H9 (cell line): Measurements from ENCODE around the gene HSP90B1. TPM values are rescaled to one million over a fixed set of nuclear protein-coding genes. Genes with fewer than 3 reads are reported as not detected.
A peak's percentile ranks its signal among the peaks of the same experiment; 100 is the strongest.

Experiments used
- DNase-seq: peaks from one replicate; pipeline ENCODE4 v3.0.0-alpha.2; 2017
- H2AFZ ChIP-seq: one replicate; pipeline ENCODE4 v1.6.1; 2013; ENCODE audit warnings: mild to moderate bottlenecking, low read length, control low read depth, moderate library complexity
- H2AK5ac ChIP-seq: 2 replicates; pipeline ENCODE4 v1.6.1; 2013; ENCODE audit warnings: low read length, control low read depth, mixed read lengths; ENCODE audit not compliant: insufficient read length
- H2BK120ac ChIP-seq: one replicate; pipeline ENCODE4 v1.6.1; 2013; ENCODE audit warnings: low read depth, mild to moderate bottlenecking, low read length, control low read depth, inconsistent platforms; ENCODE audit not compliant: poor library complexity, severe bottlenecking
- H2BK12ac ChIP-seq: 2 replicates; pipeline ENCODE4 v1.6.1; 2013; ENCODE audit warnings: low read length, control low read depth, mixed read lengths, low read depth; ENCODE audit not compliant: insufficient read length
- H2BK15ac ChIP-seq: 2 replicates; pipeline ENCODE4 v1.6.1; 2013; ENCODE audit warnings: low read depth, low read length, control low read depth
- H2BK20ac ChIP-seq: one replicate; pipeline ENCODE4 v1.6.1; 2013; ENCODE audit warnings: low read depth, mild to moderate bottlenecking, low read length, control low read depth, inconsistent platforms; ENCODE audit not compliant: poor library complexity, severe bottlenecking
- H2BK5ac ChIP-seq: 2 replicates; pipeline ENCODE4 v1.6.1; 2013; ENCODE audit warnings: low read length, control low read depth, mixed read lengths; ENCODE audit not compliant: insufficient read length
- H3K14ac ChIP-seq: 2 replicates; pipeline ENCODE4 v1.6.1; 2013; ENCODE audit warnings: low read length, control low read depth; ENCODE audit not compliant: insufficient read depth
- H3K18ac ChIP-seq: 2 replicates; pipeline ENCODE4 v1.6.1; 2013; ENCODE audit warnings: low read depth, mild to moderate bottlenecking, mixed read lengths, low read length, control low read depth; ENCODE audit not compliant: insufficient read length
- H3K23ac ChIP-seq: 2 replicates; pipeline ENCODE4 v1.6.1; 2013; ENCODE audit warnings: low read length, control low read depth, mixed read lengths, low read depth; ENCODE audit not compliant: insufficient read length
- H3K23me2 ChIP-seq: 2 replicates; pipeline ENCODE4 v1.6.1; 2013; ENCODE audit warnings: low read depth, mild to moderate bottlenecking, mixed read lengths, low read length, control low read depth; ENCODE audit not compliant: insufficient read length, poor library complexity, severe bottlenecking
- H3K27ac ChIP-seq: 2 replicates; pipeline ENCODE4 v1.5.1; 2013; ENCODE audit warnings: low read length, control low read depth, mixed read lengths, low read depth; ENCODE audit not compliant: insufficient read length
- H3K27me3 ChIP-seq: 2 replicates; pipeline ENCODE4 v1.6.1; 2013; ENCODE audit warnings: low read length, control low read depth, inconsistent platforms; ENCODE audit not compliant: insufficient read depth
- H3K4ac ChIP-seq: 2 replicates; pipeline ENCODE4 v1.6.1; 2013; ENCODE audit warnings: low read depth, mild to moderate bottlenecking, control low read depth, inconsistent platforms, low read length, moderate library complexity
- H3K4me1 ChIP-seq: 2 replicates; pipeline ENCODE4 v1.6.1; 2013; ENCODE audit warnings: low read length, control low read depth, inconsistent platforms; ENCODE audit not compliant: insufficient read depth
- H3K4me2 ChIP-seq: 2 replicates; pipeline ENCODE4 v1.6.1; 2013; ENCODE audit warnings: low read length, control low read depth, mixed read lengths; ENCODE audit not compliant: insufficient read length, insufficient read depth
- H3K56ac ChIP-seq: 2 replicates; pipeline ENCODE4 v1.6.1; 2013; ENCODE audit warnings: low read depth, mild to moderate bottlenecking, mixed read lengths, low read length, control low read depth; ENCODE audit not compliant: insufficient read length
- H3K79me1 ChIP-seq: 2 replicates; pipeline ENCODE4 v1.6.1; 2013; ENCODE audit warnings: low read depth, mild to moderate bottlenecking, moderate library complexity, low read length, control low read depth, inconsistent platforms; ENCODE audit not compliant: insufficient read depth, poor library complexity, severe bottlenecking
- H3K79me2 ChIP-seq: 2 replicates; pipeline ENCODE4 v1.6.1; 2013; ENCODE audit warnings: low read length, control low read depth, inconsistent platforms; ENCODE audit not compliant: insufficient read depth
- H3K9ac ChIP-seq: 2 replicates; pipeline ENCODE4 v1.6.1; 2013; ENCODE audit warnings: low read length, control low read depth, mixed read lengths; ENCODE audit not compliant: insufficient read length; ENCODE audit errors: extremely low read depth
- H3K9me3 ChIP-seq: one replicate; pipeline ENCODE4 v1.6.1; 2013; ENCODE audit warnings: low read depth, low read length, inconsistent platforms; ENCODE audit not compliant: control insufficient read depth
- H3T11ph ChIP-seq: one replicate; pipeline ENCODE4 v1.6.1; 2013; ENCODE audit warnings: mild to moderate bottlenecking, low read length, control low read depth, inconsistent platforms
- H4K20me1 ChIP-seq: one replicate; pipeline ENCODE4 v1.6.1; 2013; ENCODE audit not compliant: control insufficient read depth, insufficient read length, insufficient read depth
- H4K5ac ChIP-seq: 2 replicates; pipeline ENCODE4 v1.6.1; 2013; ENCODE audit warnings: low read depth, mild to moderate bottlenecking, mixed read lengths, low read length, control low read depth; ENCODE audit not compliant: insufficient read length
- H4K8ac ChIP-seq: replicated peaks from 2 replicates; pipeline ENCODE4 v1.6.1; 2013; ENCODE audit warnings: low read length, control low read depth, mixed read lengths, low read depth; ENCODE audit not compliant: insufficient read length
- H4K91ac ChIP-seq: 2 replicates; pipeline ENCODE4 v1.6.1; 2013; ENCODE audit warnings: low read depth, mild to moderate bottlenecking, moderate library complexity, mixed read lengths, low read length, control low read depth; ENCODE audit not compliant: insufficient read length
- H3K27ac Mint-ChIP-seq, 3 experiments: 2 replicates in 2 of 3; 3 replicates in 1 of 3; pipeline ENCODE4 v1.8.0; 2020 to 2021; ENCODE audit warnings: mixed read lengths in 3 of 3, mild to moderate bottlenecking in 1 of 3, moderate library complexity in 1 of 3
- H3K27me3 Mint-ChIP-seq: 2 replicates; pipeline ENCODE4 v1.8.0; 2021; ENCODE audit warnings: low read depth, mild to moderate bottlenecking, moderate library complexity, mixed read lengths
- H3K36me3 Mint-ChIP-seq, 3 experiments: 2 replicates in 2 of 3; 3 replicates in 1 of 3; pipeline ENCODE4 v1.8.0; 2020 to 2021; ENCODE audit warnings: low read depth in 3 of 3, mixed read lengths in 3 of 3; ENCODE audit not compliant: insufficient read depth in 1 of 3
- H3K4me1 Mint-ChIP-seq, 2 experiments: 2 replicates each; pipeline ENCODE4 v1.8.0; 2020; ENCODE audit warnings: mixed read lengths in 2 of 2
- H3K4me3 Mint-ChIP-seq, 2 experiments: 2 replicates in 1 of 2; 3 replicates in 1 of 2; pipeline ENCODE4 v1.8.0; 2020 to 2021; ENCODE audit warnings: mild to moderate bottlenecking in 2 of 2, mixed read lengths in 2 of 2, moderate library complexity in 1 of 2
- H3K9me3 Mint-ChIP-seq, 2 experiments: 2 replicates in 1 of 2; 3 replicates in 1 of 2; pipeline ENCODE4 v1.8.0; 2020; ENCODE audit warnings: mild to moderate bottlenecking in 2 of 2, mixed read lengths in 2 of 2, moderate library complexity in 1 of 2
- WGBS: extraction: QIAGEN DNeasy Blood & Tissue Kit; methylation state at CpG from one replicate; pipeline ENCODE4 v1.1.7; 2013; ENCODE audit warnings: missing lambda C conversion rate, low lambda C conversion rate, mixed read lengths; ENCODE audit not compliant: insufficient read length; ENCODE audit errors: extremely low coverage; 5-methylcytosine and 5-hydroxymethylcytosine counted together
- total RNA-seq: library from RNA; stranded (reverse); gene quantifications from 2 replicates; pipeline ENCODE4 v1.2.1, GENCODE V29; 2021
- TF ChIP-seq, protein P1 (sequence below): fragments of 200-600 bp; sonication (generic); conservative IDR thresholded peaks from 3 replicates; pipeline ENCODE4 v1.8.0; 2021; ENCODE audit warnings: antibody characterized with exemption, mild to moderate bottlenecking

The HSP90B1 gene
- total RNA-seq, 1 experiment from 2014 or later, result 737 TPM

DNA sequence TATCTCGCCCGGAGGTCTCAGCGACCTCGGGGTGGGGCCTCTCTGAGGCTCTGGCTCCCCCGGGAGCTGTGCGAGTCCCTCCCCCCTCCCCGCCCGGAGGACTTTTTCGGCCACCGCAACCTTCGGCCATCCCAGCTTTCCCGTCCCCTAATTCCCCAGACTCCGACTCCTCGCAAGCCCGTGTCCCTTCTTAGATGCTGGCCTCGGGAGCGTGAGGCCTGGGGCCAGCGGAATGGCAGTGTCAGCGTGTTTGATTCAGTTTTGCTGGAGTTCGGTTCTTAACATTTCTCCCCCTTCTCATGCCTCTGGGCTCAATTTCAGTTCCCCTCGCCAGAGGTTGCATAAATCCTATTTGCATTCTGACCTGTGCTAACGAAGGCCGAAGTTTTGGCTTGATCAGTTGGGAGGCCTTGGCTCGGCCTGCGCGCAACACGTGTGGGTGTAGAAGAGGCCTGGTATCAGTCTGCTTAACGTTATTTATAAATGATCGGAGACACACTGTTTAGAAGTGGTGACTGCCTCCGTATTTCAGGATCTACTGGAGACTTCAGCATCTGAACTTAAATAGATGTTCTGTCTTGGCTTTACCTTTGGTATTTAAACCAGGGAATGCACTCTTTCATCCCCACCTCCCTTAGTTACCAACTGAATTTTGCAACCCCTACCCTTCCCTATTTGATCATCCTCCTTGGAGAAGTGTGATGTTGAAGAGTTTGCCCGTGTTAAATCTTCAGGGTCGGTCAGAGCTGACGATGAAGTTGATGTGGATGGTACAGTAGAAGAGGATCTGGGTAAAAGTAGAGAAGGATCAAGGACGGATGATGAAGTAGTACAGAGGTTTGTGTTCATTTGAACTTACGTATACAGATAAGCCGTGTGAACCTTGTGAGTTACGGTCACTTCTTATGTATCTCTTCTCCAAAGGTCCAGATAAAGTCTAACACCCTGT, 851 bp downstream of the HSP90B1 start:
- H4K20me1 ChIP-seq, result peaks cover 2% of the 10 kb centered on the region

More for the DNA sequence above, 851 bp downstream of the HSP90B1 start:
- H3T11ph ChIP-seq, result no peak overlapping the region
- H3K56ac ChIP-seq, result no peak overlapping the region
- H3K4me2 ChIP-seq, result peak overlapping the region; percentile 86
- peaks cover 15% of the 10 kb centered on the region for H3K23me2 ChIP-seq
- H2BK15ac ChIP-seq, result no peak overlapping the region
- TF ChIP-seq, protein P1, sequence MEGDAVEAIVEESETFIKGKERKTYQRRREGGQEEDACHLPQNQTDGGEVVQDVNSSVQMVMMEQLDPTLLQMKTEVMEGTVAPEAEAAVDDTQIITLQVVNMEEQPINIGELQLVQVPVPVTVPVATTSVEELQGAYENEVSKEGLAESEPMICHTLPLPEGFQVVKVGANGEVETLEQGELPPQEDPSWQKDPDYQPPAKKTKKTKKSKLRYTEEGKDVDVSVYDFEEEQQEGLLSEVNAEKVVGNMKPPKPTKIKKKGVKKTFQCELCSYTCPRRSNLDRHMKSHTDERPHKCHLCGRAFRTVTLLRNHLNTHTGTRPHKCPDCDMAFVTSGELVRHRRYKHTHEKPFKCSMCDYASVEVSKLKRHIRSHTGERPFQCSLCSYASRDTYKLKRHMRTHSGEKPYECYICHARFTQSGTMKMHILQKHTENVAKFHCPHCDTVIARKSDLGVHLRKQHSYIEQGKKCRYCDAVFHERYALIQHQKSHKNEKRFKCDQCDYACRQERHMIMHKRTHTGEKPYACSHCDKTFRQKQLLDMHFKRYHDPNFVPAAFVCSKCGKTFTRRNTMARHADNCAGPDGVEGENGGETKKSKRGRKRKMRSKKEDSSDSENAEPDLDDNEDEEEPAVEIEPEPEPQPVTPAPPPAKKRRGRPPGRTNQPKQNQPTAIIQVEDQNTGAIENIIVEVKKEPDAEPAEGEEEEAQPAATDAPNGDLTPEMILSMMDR, result no peak
- H3K79me2 ChIP-seq, result peaks cover 20% of the 10 kb centered on the region
- H3K27me3 Mint-ChIP-seq, result no peaks in the 10 kb centered on the region
- no peak overlapping the region for H2BK12ac ChIP-seq
- peak; percentile 32 for DNase-seq
- H2AK5ac ChIP-seq, result no peak overlapping the region
- no peak overlapping the region for H4K91ac ChIP-seq
- no peak overlapping the region; the same call in 1 of the 2 replicates for H3K4ac ChIP-seq
- H3K36me3 Mint-ChIP-seq, result peaks cover 43 to 53% (median 46%) of the 10 kb centered on the region in 3 experiments
- H4K5ac ChIP-seq, result no peak overlapping the region
- no peaks in the 10 kb centered on the region for H3K27me3 ChIP-seq
- H2BK120ac ChIP-seq, result no peak overlapping the region
- no peak overlapping the region for H3K27ac ChIP-seq
- H3K4me1 Mint-ChIP-seq, result peaks cover 28 to 30% of the 10 kb centered on the region in 2 experiments
- no peaks in the 10 kb centered on the region; the same call in 1 of the 2 replicates for H3K4me1 ChIP-seq
- H3K4me3 Mint-ChIP-seq, result peak overlapping the region; percentile 80 to 91
- H4K8ac ChIP-seq, result no peak overlapping the region
- no peak overlapping the region for H2BK5ac ChIP-seq
- H2BK20ac ChIP-seq, result no peak overlapping the region
- H3K9ac ChIP-seq, result peak overlapping the region; percentile 95
- H3K27ac Mint-ChIP-seq, result peak overlapping the region; percentile 59 to 98 (median 73); a peak in 5 of 7 replicates
- no peaks in the 10 kb centered on the region for H3K9me3 ChIP-seq
- H3K9me3 Mint-ChIP-seq, result no peaks in the 10 kb centered on the region
- no peak overlapping the region for H3K23ac ChIP-seq
- H3K79me1 ChIP-seq, result peaks cover 7% of the 10 kb centered on the region
- H3K14ac ChIP-seq, result peak overlapping the region; percentile 96; the same call in 1 of the 2 replicates
- peak overlapping the region; percentile 90 for H3K18ac ChIP-seq
- no CpG with 5 or more reads among the region's 37 CpGs for WGBS
- no peak overlapping the region for H2AFZ ChIP-seq
